ENCODE results near the gene IFITM1. TPM values are rescaled to one million over a fixed set of nuclear protein-coding genes. Genes with fewer than 3 reads are reported as not detected.

The IFITM1 gene
- total RNA-seq, 1 donor: 64.4 TPM

DNA sequence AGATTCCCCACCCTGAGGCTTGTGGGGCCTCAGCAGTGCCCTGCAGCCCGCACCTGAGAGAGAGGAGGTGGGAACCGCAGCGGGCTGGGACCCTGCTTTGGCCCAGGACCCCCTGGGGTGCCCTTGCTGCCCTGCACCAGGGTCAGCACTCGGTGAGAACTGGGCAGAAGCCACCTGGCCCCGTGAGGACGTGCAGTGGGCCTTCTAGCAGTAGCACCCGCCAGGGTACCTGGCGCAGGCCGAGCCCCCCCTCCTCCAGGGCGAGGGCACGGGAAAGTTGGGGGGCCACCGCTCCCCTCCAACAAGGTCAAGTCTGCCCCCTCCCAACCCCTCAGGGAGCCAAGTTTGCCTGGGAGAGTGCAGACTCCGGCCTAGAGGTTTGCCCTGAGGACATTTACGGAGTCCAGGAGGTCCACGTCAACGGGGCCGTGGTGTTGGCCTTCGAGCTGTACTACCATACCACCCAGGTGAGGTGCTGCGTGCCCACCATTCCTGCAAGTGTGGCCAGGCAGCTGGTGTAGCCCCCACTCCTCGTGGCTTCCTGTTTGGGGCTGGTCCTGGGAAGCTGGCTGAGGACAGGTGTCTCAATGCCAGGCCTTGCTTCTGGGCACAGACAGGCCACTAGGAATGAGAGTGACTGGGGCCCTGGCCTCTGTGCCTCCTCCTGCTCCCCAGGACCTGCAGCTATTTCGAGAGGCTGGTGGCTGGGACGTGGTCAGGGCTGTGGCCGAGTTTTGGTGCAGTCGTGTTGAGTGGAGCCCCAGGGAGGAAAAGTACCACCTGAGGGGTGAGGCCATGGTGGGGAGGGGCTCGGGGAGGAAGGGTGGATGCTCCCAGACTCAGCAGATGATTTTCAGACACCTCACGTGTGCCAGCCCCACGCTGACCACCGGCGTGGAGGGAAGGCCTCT lies 21.4 kb upstream of the IFITM1 start:
- no peak overlapping the region for H3K4me2 ChIP-seq (ENCODE audit: insufficient read depth, low read length)
- H4K20me1 ChIP-seq (ENCODE audit: insufficient read depth, low read length): no peaks in the 10 kb centered on the region
- no peak overlapping the region for H2AFZ ChIP-seq (ENCODE audit: low read length)
- TF ChIP-seq, protein P1, sequence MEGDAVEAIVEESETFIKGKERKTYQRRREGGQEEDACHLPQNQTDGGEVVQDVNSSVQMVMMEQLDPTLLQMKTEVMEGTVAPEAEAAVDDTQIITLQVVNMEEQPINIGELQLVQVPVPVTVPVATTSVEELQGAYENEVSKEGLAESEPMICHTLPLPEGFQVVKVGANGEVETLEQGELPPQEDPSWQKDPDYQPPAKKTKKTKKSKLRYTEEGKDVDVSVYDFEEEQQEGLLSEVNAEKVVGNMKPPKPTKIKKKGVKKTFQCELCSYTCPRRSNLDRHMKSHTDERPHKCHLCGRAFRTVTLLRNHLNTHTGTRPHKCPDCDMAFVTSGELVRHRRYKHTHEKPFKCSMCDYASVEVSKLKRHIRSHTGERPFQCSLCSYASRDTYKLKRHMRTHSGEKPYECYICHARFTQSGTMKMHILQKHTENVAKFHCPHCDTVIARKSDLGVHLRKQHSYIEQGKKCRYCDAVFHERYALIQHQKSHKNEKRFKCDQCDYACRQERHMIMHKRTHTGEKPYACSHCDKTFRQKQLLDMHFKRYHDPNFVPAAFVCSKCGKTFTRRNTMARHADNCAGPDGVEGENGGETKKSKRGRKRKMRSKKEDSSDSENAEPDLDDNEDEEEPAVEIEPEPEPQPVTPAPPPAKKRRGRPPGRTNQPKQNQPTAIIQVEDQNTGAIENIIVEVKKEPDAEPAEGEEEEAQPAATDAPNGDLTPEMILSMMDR (IDR thresholded peaks at IDR 0.05; ENCODE audit: extremely low read depth, low read depth, low read length): no peak
- H3K36me3 ChIP-seq (ENCODE audit: insufficient read depth, low read length): no peaks in the 10 kb centered on the region
- peaks cover 4% of the 10 kb centered on the region for H3K4me1 ChIP-seq (ENCODE audit: insufficient read depth, low read length)
- no peaks in the 10 kb centered on the region for H3K9me3 ChIP-seq (ENCODE audit: low read depth, low read length)
- peaks cover 11% of the 10 kb centered on the region for H3K27me3 ChIP-seq (ENCODE audit: insufficient read depth, low read length)
- no peak overlapping the region for H3K27ac ChIP-seq (ENCODE audit: low read depth, low read length)
- H3K4me3 ChIP-seq (ENCODE audit: insufficient read depth, low read length): no peak overlapping the region
- DNase-seq (ENCODE audit: insufficient read length, low spot score, missing footprints): peak; percentile 90
- no peaks in the 10 kb centered on the region for H3K79me2 ChIP-seq (ENCODE audit: insufficient read depth, low read length)

DNA sequence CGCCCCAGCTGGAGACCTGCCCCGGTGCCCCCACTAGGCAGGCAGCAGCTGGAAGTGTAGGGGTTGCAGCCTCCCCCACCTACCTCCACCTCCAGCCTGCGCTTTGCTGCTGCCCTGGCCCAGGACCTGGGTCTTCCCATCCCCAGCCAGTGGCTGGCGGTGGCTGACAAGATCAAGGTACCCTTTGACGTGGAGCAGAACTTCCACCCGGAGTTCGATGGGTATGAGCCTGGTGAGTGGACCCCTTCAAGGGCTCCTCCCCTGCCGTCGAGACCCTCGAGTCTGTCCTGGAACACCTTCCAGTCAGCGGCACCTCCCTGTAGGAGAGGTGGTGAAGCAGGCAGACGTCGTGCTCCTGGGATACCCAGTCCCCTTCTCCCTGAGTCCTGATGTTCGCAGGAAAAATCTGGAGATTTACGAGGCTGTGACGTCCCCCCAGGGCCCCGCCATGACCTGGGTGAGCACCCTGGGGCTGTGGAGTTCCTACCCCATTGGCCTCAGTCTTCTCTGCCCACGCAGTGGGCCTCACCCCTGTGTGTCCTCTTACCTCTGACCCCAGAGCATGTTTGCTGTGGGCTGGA lies 20.5 kb upstream of the IFITM1 start:
- peaks cover under 1% of the 10 kb centered on the region for H3K4me1 ChIP-seq (ENCODE audit: insufficient read depth, low read length)
- H4K20me1 ChIP-seq (ENCODE audit: insufficient read depth, low read length): no peaks in the 10 kb centered on the region
- H3K36me3 ChIP-seq (ENCODE audit: insufficient read depth, low read length): no peaks in the 10 kb centered on the region
- TF ChIP-seq, protein P1 (IDR thresholded peaks at IDR 0.05; ENCODE audit: extremely low read depth, low read depth, low read length): no peak
- no peaks in the 10 kb centered on the region for H3K9me3 ChIP-seq (ENCODE audit: low read depth, low read length)
- H3K27ac ChIP-seq (ENCODE audit: low read depth, low read length): no peak overlapping the region
- peak; percentile 74 for DNase-seq (ENCODE audit: insufficient read length, low spot score, missing footprints)
- no peak overlapping the region for H3K4me3 ChIP-seq (ENCODE audit: insufficient read depth, low read length)
- H3K79me2 ChIP-seq (ENCODE audit: insufficient read depth, low read length): no peaks in the 10 kb centered on the region
- no peak overlapping the region for H2AFZ ChIP-seq (ENCODE audit: low read length)
- no peak overlapping the region for H3K4me2 ChIP-seq (ENCODE audit: insufficient read depth, low read length)
- peaks cover 11% of the 10 kb centered on the region for H3K27me3 ChIP-seq (ENCODE audit: insufficient read depth, low read length)

GRCh38 chr11:293852-294661 lies 19.8 kb upstream of the IFITM1 start:
- H3K27me3 ChIP-seq (ENCODE audit: insufficient read depth, low read length): peaks cover 15% of the 10 kb centered on the region
- H3K36me3 ChIP-seq (ENCODE audit: insufficient read depth, low read length): no peaks in the 10 kb centered on the region
- TF ChIP-seq, protein P1 (IDR thresholded peaks at IDR 0.05; ENCODE audit: extremely low read depth, low read depth, low read length): no peak
- no peak overlapping the region for H3K4me3 ChIP-seq (ENCODE audit: insufficient read depth, low read length)
- H2AFZ ChIP-seq (ENCODE audit: low read length): no peak overlapping the region
- DNase-seq (ENCODE audit: insufficient read length, low spot score, missing footprints): peak; percentile 86
- H3K27ac ChIP-seq (ENCODE audit: low read depth, low read length): no peak overlapping the region
- no peaks in the 10 kb centered on the region for H4K20me1 ChIP-seq (ENCODE audit: insufficient read depth, low read length)
- no peak overlapping the region for H3K4me2 ChIP-seq (ENCODE audit: insufficient read depth, low read length)
- no peaks in the 10 kb centered on the region for H3K4me1 ChIP-seq (ENCODE audit: insufficient read depth, low read length)
- H3K79me2 ChIP-seq (ENCODE audit: insufficient read depth, low read length): no peaks in the 10 kb centered on the region
- no peaks in the 10 kb centered on the region for H3K9me3 ChIP-seq (ENCODE audit: low read depth, low read length)
